ENCODE measurements around the gene SDK1. TPM values are rescaled to one million over a fixed set of nuclear protein-coding genes. Genes with fewer than 3 reads are reported as not detected.

The SDK1 gene
- polyA plus RNA-seq, 4 donors, result 0.27 to 5.0 (median 2.1) TPM; not detected in 1

GRCh38 chr7:4124556-4125477 is 823.8 kb downstream of the SDK1 start:
- H3K27ac ChIP-seq (ENCODE audit: low read depth in 1 of 3, low read length in 2 of 3), result no peak overlapping the region
- H3K9me3 ChIP-seq (ENCODE audit: control insufficient read depth in 2 of 2, insufficient read depth in 1 of 2, low read depth in 1 of 2, low read length in 1 of 2), result peaks cover 0 to 4% of the 10 kb centered on the region in 2 donors
- DNase-seq (no peak), FAIRE-seq (no peak)
- H3K4me1 ChIP-seq (ENCODE audit: control insufficient read depth in 3 of 3, insufficient read depth in 2 of 3, low read depth in 1 of 3, low read length in 2 of 3), result no peaks in the 10 kb centered on the region
- H3K36me3 ChIP-seq (ENCODE audit: control insufficient read depth in 3 of 3, insufficient read depth in 2 of 3, low read depth in 1 of 3, low read length in 3 of 3), result peaks cover 0 to 5% (median 0%) of the 10 kb centered on the region in 3 donors
- no peaks in the 10 kb centered on the region for H3K27me3 ChIP-seq (ENCODE audit: control insufficient read depth in 3 of 3, insufficient read depth in 3 of 3, low read length in 3 of 3)
- no peak overlapping the region for H3K4me3 ChIP-seq (ENCODE audit: low read depth in 1 of 3, low read length in 3 of 3)
- WGBS, 3 donors, result 91 to 92% (median 92%) methylated on average over 5 of the region's 5 CpGs

GRCh38 chr7:4127909-4128560 is 827.0 kb downstream of the SDK1 start:
- H3K4me3 ChIP-seq (ENCODE audit: low read depth in 1 of 3, low read length in 3 of 3), result no peak overlapping the region
- H3K27me3 ChIP-seq (ENCODE audit: control insufficient read depth in 3 of 3, insufficient read depth in 3 of 3, low read length in 3 of 3), result no peaks in the 10 kb centered on the region
- H3K4me1 ChIP-seq (ENCODE audit: control insufficient read depth in 3 of 3, insufficient read depth in 2 of 3, low read depth in 1 of 3, low read length in 2 of 3), result peaks cover 0 to 2% (median 0%) of the 10 kb centered on the region in 3 donors
- H3K9me3 ChIP-seq (ENCODE audit: control insufficient read depth in 2 of 2, insufficient read depth in 1 of 2, low read depth in 1 of 2, low read length in 1 of 2), result no peaks in the 10 kb centered on the region
- DNase-seq (no peak), FAIRE-seq (no peak)
- 91 to 94% (median 92%) methylated on average over 21 of the region's 21 CpGs for WGBS, 3 donors
- peaks cover 0 to 23% (median 0%) of the 10 kb centered on the region in 3 donors for H3K36me3 ChIP-seq (ENCODE audit: control insufficient read depth in 3 of 3, insufficient read depth in 2 of 3, low read depth in 1 of 3, low read length in 3 of 3)
- no peak overlapping the region for H3K27ac ChIP-seq (ENCODE audit: low read depth in 1 of 3, low read length in 2 of 3)

- H3K4me1 ChIP-seq (ENCODE audit: control insufficient read depth in 3 of 3, insufficient read depth in 2 of 3, low read depth in 1 of 3, low read length in 2 of 3), result peaks cover 0 to 7% (median 5%) of the 10 kb centered on the region in 3 donors
- H3K27ac ChIP-seq (ENCODE audit: low read depth in 1 of 3, low read length in 2 of 3), result no peak overlapping the region
- no peak for DNase-seq
- peaks cover 0 to 23% (median 0%) of the 10 kb centered on the region in 3 donors for H3K36me3 ChIP-seq (ENCODE audit: control insufficient read depth in 3 of 3, insufficient read depth in 2 of 3, low read depth in 1 of 3, low read length in 3 of 3)
- H3K27me3 ChIP-seq (ENCODE audit: control insufficient read depth in 3 of 3, insufficient read depth in 3 of 3, low read length in 3 of 3), result no peaks in the 10 kb centered on the region
- WGBS, 3 donors, result 87 to 91% (median 90%) methylated on average over 28 to 29 of the region's 29 CpGs
- no peaks in the 10 kb centered on the region for H3K9me3 ChIP-seq (ENCODE audit: control insufficient read depth in 2 of 2, insufficient read depth in 1 of 2, low read depth in 1 of 2, low read length in 1 of 2)
- no peak overlapping the region for H3K4me3 ChIP-seq (ENCODE audit: low read depth in 1 of 3, low read length in 3 of 3)
- no peak for FAIRE-seq
Measured at GRCh38 chr7:4129481-4130122, 828.5 kb downstream of the SDK1 start.

- no peak for FAIRE-seq
- peaks cover 0 to 29% (median 0%) of the 10 kb centered on the region in 3 donors for H3K36me3 ChIP-seq (ENCODE audit: control insufficient read depth in 3 of 3, insufficient read depth in 2 of 3, low read depth in 1 of 3, low read length in 3 of 3)
- DNase-seq, result no peak
Measured at GRCh38 chr7:4131063-4131462, 830.0 kb downstream of the SDK1 start.

GRCh38 chr7:4132221-4132620 is 831.2 kb downstream of the SDK1 start:
- DNase-seq, result no peak

More at GRCh38 chr7:4131063-4131462, 830.0 kb downstream of the SDK1 start:
- 86 to 97% (median 91%) methylated on average over 7 of the region's 7 CpGs for WGBS, 3 donors
- Histone ChIP-seq H3K4me3 (ENCODE audit: low read depth in 1 of 3, low read length in 3 of 3) (no peak overlapping the region), H3K4me1 (ENCODE audit: control insufficient read depth in 3 of 3, insufficient read depth in 2 of 3, low read depth in 1 of 3, low read length in 2 of 3) (peaks cover 0 to 9% (median 7%) of the 10 kb centered on the region in 3 donors), H3K27ac (ENCODE audit: low read depth in 1 of 3, low read length in 2 of 3) (no peak overlapping the region), H3K27me3 (ENCODE audit: control insufficient read depth in 3 of 3, insufficient read depth in 3 of 3, low read length in 3 of 3) (no peaks in the 10 kb centered on the region), H3K9me3 (ENCODE audit: control insufficient read depth in 2 of 2, insufficient read depth in 1 of 2, low read depth in 1 of 2, low read length in 1 of 2) (no peaks in the 10 kb centered on the region)

GRCh38 chr7:4133491-4134044 is 832.5 kb downstream of the SDK1 start:
- FAIRE-seq (no peak), DNase-seq (peak; percentile 3 to 9)
- 27 to 64% (median 34%) methylated on average over 8 of the region's 8 CpGs for WGBS, 3 donors
- Histone ChIP-seq H3K27ac (ENCODE audit: low read depth in 1 of 3, low read length in 2 of 3) (peak overlapping the region in 1 of 3 donors; percentile 88), H3K4me1 (ENCODE audit: control insufficient read depth in 3 of 3, insufficient read depth in 2 of 3, low read depth in 1 of 3, low read length in 2 of 3) (peaks cover 0 to 9% (median 7%) of the 10 kb centered on the region in 3 donors), H3K4me3 (ENCODE audit: low read depth in 1 of 3, low read length in 3 of 3) (peak overlapping the region in 2 of 3 donors; percentile 35 to 40), H3K9me3 (ENCODE audit: control insufficient read depth in 2 of 2, insufficient read depth in 1 of 2, low read depth in 1 of 2, low read length in 1 of 2) (no peaks in the 10 kb centered on the region), H3K36me3 (ENCODE audit: control insufficient read depth in 3 of 3, insufficient read depth in 2 of 3, low read depth in 1 of 3, low read length in 3 of 3) (peaks cover 0 to 29% (median 0%) of the 10 kb centered on the region in 3 donors), H3K27me3 (ENCODE audit: control insufficient read depth in 3 of 3, insufficient read depth in 3 of 3, low read length in 3 of 3) (no peaks in the 10 kb centered on the region)

More at GRCh38 chr7:4132221-4132620, 831.2 kb downstream of the SDK1 start:
- H3K36me3 ChIP-seq (ENCODE audit: control insufficient read depth in 3 of 3, insufficient read depth in 2 of 3, low read depth in 1 of 3, low read length in 3 of 3), result peaks cover 0 to 29% (median 0%) of the 10 kb centered on the region in 3 donors
- no peak overlapping the region for H3K27ac ChIP-seq (ENCODE audit: low read depth in 1 of 3, low read length in 2 of 3)
- WGBS, 3 donors, result 90 to 94% (median 91%) methylated on average over 14 of the region's 14 CpGs
- no peak overlapping the region for H3K4me3 ChIP-seq (ENCODE audit: low read depth in 1 of 3, low read length in 3 of 3)
- no peak for FAIRE-seq
- H3K4me1 ChIP-seq (ENCODE audit: control insufficient read depth in 3 of 3, insufficient read depth in 2 of 3, low read depth in 1 of 3, low read length in 2 of 3), result peaks cover 0 to 9% (median 7%) of the 10 kb centered on the region in 3 donors
- H3K9me3 ChIP-seq (ENCODE audit: control insufficient read depth in 2 of 2, insufficient read depth in 1 of 2, low read depth in 1 of 2, low read length in 1 of 2), result no peaks in the 10 kb centered on the region
- no peaks in the 10 kb centered on the region for H3K27me3 ChIP-seq (ENCODE audit: control insufficient read depth in 3 of 3, insufficient read depth in 3 of 3, low read length in 3 of 3)

GRCh38 chr7:4134204-4134603 is 833.2 kb downstream of the SDK1 start:
- Histone ChIP-seq H3K36me3 (ENCODE audit: control insufficient read depth in 3 of 3, insufficient read depth in 2 of 3, low read depth in 1 of 3, low read length in 3 of 3) (peaks cover 0 to 32% (median 0%) of the 10 kb centered on the region in 3 donors), H3K27ac (ENCODE audit: low read depth in 1 of 3, low read length in 2 of 3) (peak overlapping the region in 2 of 3 donors; percentile 8 to 88), H3K9me3 (ENCODE audit: control insufficient read depth in 2 of 2, insufficient read depth in 1 of 2, low read depth in 1 of 2, low read length in 1 of 2) (no peaks in the 10 kb centered on the region), H3K27me3 (ENCODE audit: control insufficient read depth in 3 of 3, insufficient read depth in 3 of 3, low read length in 3 of 3) (no peaks in the 10 kb centered on the region), H3K4me1 (ENCODE audit: control insufficient read depth in 3 of 3, insufficient read depth in 2 of 3, low read depth in 1 of 3, low read length in 2 of 3) (peaks cover 0 to 9% (median 7%) of the 10 kb centered on the region in 3 donors), H3K4me3 (ENCODE audit: low read depth in 1 of 3, low read length in 3 of 3) (peak overlapping the region in 2 of 3 donors; percentile 35 to 40)
- no peak for FAIRE-seq
- peak; percentile 74 to 86 for DNase-seq
- WGBS, 3 donors, result 15 to 67% (median 32%) methylated on average over 7 of the region's 7 CpGs

Data from small intestine (tissue), 7 donors.